Endothelial cell of umbilical vein (primary cell): ENCODE data around the gene YPEL4. TPM values are rescaled to one million over a fixed set of nuclear protein-coding genes. Genes with fewer than 3 reads are reported as not detected.

Source experiments
- BruUV-seq: library from RNA; stranded (reverse); fragments of 400-500 nt; replicated peaks from 2 replicates; lab custom pipeline; 2021; lab: Mats Ljungman, UMichigan
- CTCF ChIA-PET: fragments of 300-600, 350-600 bp; sonication (Branson Sonifier 250); formaldehyde crosslinking; loops from one replicate; lab custom pipeline; 2021; ENCODE audit warnings: antibody characterized with exemption, inconsistent platforms; lab: Charles Lee
- POLR2A ChIA-PET: fragments of 300-600, 350-600 bp; sonication (Branson Sonifier 250); formaldehyde crosslinking; loops from one replicate; lab custom pipeline; 2021; ENCODE audit warnings: antibody characterized with exemption, inconsistent platforms; lab: Charles Lee
- DNase-seq: peaks from one replicate; pipeline ENCODE4 v3.0.0-alpha.2; 2011; ENCODE audit warnings: low read depth, low spot score
- FAIRE-seq: peaks from 2 replicates; lab custom pipeline; 2011; peaks lifted over from hg19 to GRCh38; lab: Jason Lieb, UNC
- H2AFZ ChIP-seq: 2 replicates; pipeline ENCODE4 v1.6.0; 2012; ENCODE audit warnings: low read depth, low read length, control low read depth, inconsistent platforms
- H3K27ac ChIP-seq: 2 replicates; pipeline ENCODE4 v1.5.1; 2011; ENCODE audit warnings: low read depth, mild to moderate bottlenecking, control low read depth, low read length, moderate library complexity; ENCODE audit not compliant: insufficient read depth
- H3K27me3 ChIP-seq, 2 experiments: 2 replicates each; pipeline versions ENCODE4 v1.6.0 to v1.6.1; 2011; ENCODE audit warnings: low read length in 2 of 2, mixed read lengths in 1 of 2; ENCODE audit not compliant: control insufficient read depth in 2 of 2, insufficient read depth in 2 of 2
- H3K36me3 ChIP-seq, 2 experiments: 2 replicates in 1 of 2; 3 replicates in 1 of 2; pipeline ENCODE4 v1.5.1; 2011; ENCODE audit warnings: low read length in 2 of 2, mild to moderate bottlenecking in 1 of 2, moderate library complexity in 1 of 2; ENCODE audit not compliant: control insufficient read depth in 2 of 2, insufficient read depth in 2 of 2; ENCODE audit errors: extremely low read depth in 1 of 2
- H3K4me1 ChIP-seq: 3 replicates; pipeline ENCODE4 v1.5.1; 2011; ENCODE audit warnings: mild to moderate bottlenecking, low read length; ENCODE audit not compliant: control insufficient read depth, insufficient read depth; ENCODE audit errors: extremely low read depth
- H3K4me2 ChIP-seq: 2 replicates; pipeline ENCODE4 v1.6.1; 2011; ENCODE audit warnings: low read length, control low read depth, mixed read lengths; ENCODE audit not compliant: insufficient read depth
- H3K4me3 ChIP-seq, 3 experiments: fragments of 200-600 bp in 1 of 3; sonication (generic), shearing (Covaris generic) in 1 of 3; replicated peaks in 1 of 3; 2 replicates each; pipeline ENCODE4 v1.5.1; 2011 to 2016; ENCODE audit warnings: control low read depth in 3 of 3, low read length in 3 of 3, mild to moderate bottlenecking in 2 of 3, inconsistent platforms in 1 of 3, low read depth in 1 of 3, moderate library complexity in 1 of 3; ENCODE audit not compliant: insufficient read depth in 1 of 3
- H3K79me2 ChIP-seq: 2 replicates; pipeline ENCODE4 v1.6.0; 2012; ENCODE audit warnings: low read length, inconsistent platforms; ENCODE audit not compliant: control insufficient read depth, insufficient read depth
- H3K9ac ChIP-seq: replicated peaks from 2 replicates; pipeline ENCODE3; 2011; ENCODE audit warnings: low read length, control low read depth; ENCODE audit not compliant: insufficient read depth; ENCODE audit errors: extremely low read depth
- H3K9me1 ChIP-seq: replicated peaks from 3 replicates; pipeline ENCODE4 v1.6.0; 2011; ENCODE audit warnings: mild to moderate bottlenecking, low read length; ENCODE audit not compliant: control insufficient read depth, insufficient read depth; ENCODE audit errors: extremely low read depth
- H3K9me3 ChIP-seq: replicated peaks from 2 replicates; pipeline ENCODE4 v1.5.1; 2012; ENCODE audit warnings: low read length, inconsistent platforms; ENCODE audit not compliant: control insufficient read depth, insufficient read depth
- H4K20me1 ChIP-seq: replicated peaks from 2 replicates; pipeline ENCODE3; 2011; ENCODE audit warnings: mild to moderate bottlenecking, low read length; ENCODE audit not compliant: control insufficient read depth, insufficient read depth; ENCODE audit errors: extremely low read depth
- EZH2 ChIP-seq: IDR thresholded peaks from 2 replicates; pipeline ENCODE4 v1.6.1; 2012; ENCODE audit warnings: borderline replicate concordance, low read depth, mild to moderate bottlenecking, moderate library complexity, low read length, inconsistent platforms; ENCODE audit not compliant: severe bottlenecking
- FOS ChIP-seq: IDR thresholded peaks from 2 replicates; pipeline ENCODE4 v1.6.1; 2011; ENCODE audit warnings: mild to moderate bottlenecking, low read length, moderate library complexity, borderline replicate concordance; ENCODE audit not compliant: insufficient read depth
- GATA2 ChIP-seq: IDR thresholded peaks from 2 replicates; pipeline ENCODE4 v1.7.0; 2011; ENCODE audit warnings: low read depth, mild to moderate bottlenecking, moderate library complexity, mixed read lengths, low read length; ENCODE audit not compliant: insufficient read length, insufficient read depth
- JUN ChIP-seq: IDR thresholded peaks from 2 replicates; pipeline ENCODE4 v1.6.1; 2011; ENCODE audit warnings: borderline replicate concordance, low read depth; ENCODE audit not compliant: insufficient read length, insufficient read depth
- MYC ChIP-seq: IDR thresholded peaks from one replicate; pipeline ENCODE4 v1.6.1; 2011; ENCODE audit warnings: mild to moderate bottlenecking, low read depth, low read length
- POLR2A ChIP-seq: IDR thresholded peaks from 2 replicates; pipeline ENCODE4 v1.6.1; 2012; ENCODE audit warnings: low read depth, mild to moderate bottlenecking, control low read depth, low read length
- POLR2AphosphoS5 ChIP-seq: IDR thresholded peaks from 2 replicates; pipeline ENCODE4 v1.6.1; 2012; ENCODE audit warnings: low read depth, mild to moderate bottlenecking, control low read depth, low read length, moderate library complexity; ENCODE audit not compliant: insufficient read depth
- dilution Hi-C: fragments of 300-500 bp; cut with MboI; formaldehyde crosslinking; loops from one replicate; pipeline ENCODE4 v1.15.0; 2019; ENCODE audit warnings: low sequenced_read_pairs; ENCODE audit not compliant: extremely low pct_ligation_motif_present
- intact Hi-C: fragments of 100-400 bp; cut with micrococcal nuclease; formaldehyde crosslinking; loops from one replicate; pipeline ENCODE4 v1.10.0; 2022
- polyA plus RNA-seq, 4 experiments: library from polyadenylated mRNA; depleted of rRNA in 3 of 4; stranded (reverse) in 3 of 4; unstranded in 1 of 4; fragments of >200 nt; gene quantifications; 2 replicates each; pipeline versions ENCODE4 v1.2.1 to v1.2.3, GENCODE V29; 2011 to 2012; ENCODE audit warnings: missing spikeins in 1 of 4
- total RNA-seq: library from RNA; stranded (reverse); gene quantifications from 2 replicates; pipeline ENCODE4 v1.2.3, GENCODE V29; 2021
- TF ChIP-seq, protein P1 (sequence below), 2 donors: IDR thresholded peaks; 1 replicate in 1 of 2; 2 replicates in 1 of 2; pipeline ENCODE4 v1.5.1; 2011; ENCODE audit warnings: low read length in 2 of 2, mild to moderate bottlenecking in 2 of 2, moderate library complexity in 2 of 2, control low read depth in 1 of 2, inconsistent platforms in 1 of 2, low read depth in 1 of 2; ENCODE audit not compliant: insufficient read depth in 1 of 2; ENCODE audit errors: extremely low read depth in 1 of 2
- TF ChIP-seq, protein P2 (sequence below): IDR thresholded peaks from 2 replicates; pipeline ENCODE4 v1.6.1; 2011; ENCODE audit not compliant: insufficient read depth, insufficient read length

Gene YPEL4
- total and polyA plus RNA-seq, 2 donors (not counting 3 experiments of a cell fraction or from before 2014, with no cell fraction given), result 0.03 to 0.24 TPM

DNA sequence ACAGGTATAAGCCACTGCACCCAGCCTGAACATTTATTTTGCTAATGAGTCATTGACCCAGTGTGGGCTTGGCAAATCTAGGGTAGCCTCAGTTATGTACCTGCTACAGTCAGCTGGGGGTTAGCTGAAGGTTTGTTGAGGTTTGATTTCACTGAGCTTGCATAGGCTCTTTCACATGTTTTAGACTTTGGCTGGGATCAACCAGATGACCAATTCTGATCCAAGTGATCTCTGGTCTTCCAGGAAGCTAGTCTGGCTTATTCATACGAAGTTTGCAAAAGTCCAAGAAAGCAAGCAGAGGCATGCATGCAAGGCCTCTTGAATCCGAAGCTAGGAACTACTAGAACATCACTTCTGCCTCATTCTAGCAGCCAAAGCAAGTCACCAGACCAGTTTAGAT lies 31.3 kb downstream of the YPEL4 start:
- FAIRE-seq, result no peak
- H3K79me2 ChIP-seq, result no peaks in the 10 kb centered on the region
- DNase-seq, result no peak
- no peaks in the 10 kb centered on the region for H3K9me1 ChIP-seq
- peaks cover 0 to 4% of the 10 kb centered on the region in 2 experiments for H3K27me3 ChIP-seq
- H3K4me2 ChIP-seq, result no peak overlapping the region
- H3K9ac ChIP-seq, result no peak overlapping the region
- CTCF ChIA-PET, result no interaction called here
- H3K9me3 ChIP-seq, result no peaks in the 10 kb centered on the region
- H3K4me1 ChIP-seq, result no peaks in the 10 kb centered on the region
- dilution Hi-C loops, result no loop called here
- no peaks in the 10 kb centered on the region for H4K20me1 ChIP-seq
- no peak overlapping the region for H3K27ac ChIP-seq
- no peak overlapping the region for H3K4me3 ChIP-seq
- POLR2A ChIA-PET, result no interaction called here
- no peak overlapping the region for H2AFZ ChIP-seq
- H3K36me3 ChIP-seq, result no peaks in the 10 kb centered on the region
- no TSS peak for BruUV-seq
- TF ChIP-seq JUN, result no peak
- TF ChIP-seq POLR2AphosphoS5, result no peak
- intact Hi-C loops, result no loop called here

DNA sequence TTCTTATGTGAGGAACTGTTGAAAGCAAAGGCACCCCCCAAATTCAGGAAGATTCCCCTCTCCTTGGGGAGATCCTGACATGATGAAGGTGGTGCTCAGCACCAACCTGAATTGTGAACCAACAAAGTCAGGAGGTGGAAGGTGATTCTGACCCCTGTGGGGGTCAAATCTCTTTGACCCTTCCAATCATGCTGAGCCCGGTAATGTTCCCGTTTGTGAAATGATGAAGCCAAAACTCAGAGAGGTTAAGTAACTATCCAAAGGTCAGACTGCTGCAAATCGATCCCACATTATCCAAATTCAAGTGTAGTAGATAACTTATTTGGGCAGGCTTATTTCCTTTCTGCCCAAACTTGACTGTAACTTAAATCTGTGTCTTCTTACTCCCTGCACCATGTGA lies 33.1 kb downstream of the YPEL4 start:
- no peak overlapping the region for H3K27ac ChIP-seq
- POLR2A ChIA-PET, result interaction anchor here (0.7 kb wide), 1 partner anchor 34 kb away, joined by 3 read pairs; no protein-coding TSS in a partner anchor
- no peaks in the 10 kb centered on the region for H4K20me1 ChIP-seq
- H3K79me2 ChIP-seq, result no peaks in the 10 kb centered on the region
- no peaks in the 10 kb centered on the region for H3K4me1 ChIP-seq
- no peak overlapping the region for H3K4me3 ChIP-seq
- H3K9me3 ChIP-seq, result no peaks in the 10 kb centered on the region
- no peak overlapping the region for H3K4me2 ChIP-seq
- peaks cover 0 to 4% of the 10 kb centered on the region in 2 experiments for H3K27me3 ChIP-seq
- DNase-seq (no peak), FAIRE-seq (no peak)
- TF ChIP-seq, protein P1, sequence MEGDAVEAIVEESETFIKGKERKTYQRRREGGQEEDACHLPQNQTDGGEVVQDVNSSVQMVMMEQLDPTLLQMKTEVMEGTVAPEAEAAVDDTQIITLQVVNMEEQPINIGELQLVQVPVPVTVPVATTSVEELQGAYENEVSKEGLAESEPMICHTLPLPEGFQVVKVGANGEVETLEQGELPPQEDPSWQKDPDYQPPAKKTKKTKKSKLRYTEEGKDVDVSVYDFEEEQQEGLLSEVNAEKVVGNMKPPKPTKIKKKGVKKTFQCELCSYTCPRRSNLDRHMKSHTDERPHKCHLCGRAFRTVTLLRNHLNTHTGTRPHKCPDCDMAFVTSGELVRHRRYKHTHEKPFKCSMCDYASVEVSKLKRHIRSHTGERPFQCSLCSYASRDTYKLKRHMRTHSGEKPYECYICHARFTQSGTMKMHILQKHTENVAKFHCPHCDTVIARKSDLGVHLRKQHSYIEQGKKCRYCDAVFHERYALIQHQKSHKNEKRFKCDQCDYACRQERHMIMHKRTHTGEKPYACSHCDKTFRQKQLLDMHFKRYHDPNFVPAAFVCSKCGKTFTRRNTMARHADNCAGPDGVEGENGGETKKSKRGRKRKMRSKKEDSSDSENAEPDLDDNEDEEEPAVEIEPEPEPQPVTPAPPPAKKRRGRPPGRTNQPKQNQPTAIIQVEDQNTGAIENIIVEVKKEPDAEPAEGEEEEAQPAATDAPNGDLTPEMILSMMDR (IDR thresholded peaks at IDR 0.05; ENCODE audit: extremely low read depth in 1 of 2, insufficient read depth in 1 of 2, low read depth in 1 of 2, low read length in 2 of 2), result no peak
- no peak for TF ChIP-seq EZH2
- TF ChIP-seq, protein P2, sequence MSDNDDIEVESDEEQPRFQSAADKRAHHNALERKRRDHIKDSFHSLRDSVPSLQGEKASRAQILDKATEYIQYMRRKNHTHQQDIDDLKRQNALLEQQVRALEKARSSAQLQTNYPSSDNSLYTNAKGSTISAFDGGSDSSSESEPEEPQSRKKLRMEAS, result no peak
- no peak for TF ChIP-seq POLR2AphosphoS5
- TF ChIP-seq FOS, result no peak
- no peak for TF ChIP-seq GATA2
- no peak for TF ChIP-seq MYC
- no peak for TF ChIP-seq JUN
- no peak for TF ChIP-seq POLR2A
- no peak overlapping the region for H2AFZ ChIP-seq
- CTCF ChIA-PET, result no interaction called here
- intact Hi-C loops (no loop called here), dilution Hi-C loops (no loop called here)
- no peaks in the 10 kb centered on the region for H3K9me1 ChIP-seq
- H3K9ac ChIP-seq, result no peak overlapping the region
- H3K36me3 ChIP-seq, result no peaks in the 10 kb centered on the region
- BruUV-seq, result no TSS peak
